22Rv1 (cell line): ENCODE data around the gene ACOT7.

ENCODE experiments used
- H3K27ac ChIP-seq: fragments of 450-650 bp; 2 replicates; pipeline ENCODE4 v1.5.1; 2017
- ZFX ChIP-seq: fragments of 450-650 bp; IDR thresholded peaks from 2 replicates; pipeline ENCODE4 v1.6.1; 2017; ENCODE audit warnings: antibody characterized with exemption, borderline replicate concordance
- TF ChIP-seq, protein P1 (sequence below): fragments of 450-650 bp; IDR thresholded peaks from 2 replicates; pipeline ENCODE4 v1.5.1; 2017; ENCODE audit warnings: mild to moderate bottlenecking

Gene ACOT7

DNA sequence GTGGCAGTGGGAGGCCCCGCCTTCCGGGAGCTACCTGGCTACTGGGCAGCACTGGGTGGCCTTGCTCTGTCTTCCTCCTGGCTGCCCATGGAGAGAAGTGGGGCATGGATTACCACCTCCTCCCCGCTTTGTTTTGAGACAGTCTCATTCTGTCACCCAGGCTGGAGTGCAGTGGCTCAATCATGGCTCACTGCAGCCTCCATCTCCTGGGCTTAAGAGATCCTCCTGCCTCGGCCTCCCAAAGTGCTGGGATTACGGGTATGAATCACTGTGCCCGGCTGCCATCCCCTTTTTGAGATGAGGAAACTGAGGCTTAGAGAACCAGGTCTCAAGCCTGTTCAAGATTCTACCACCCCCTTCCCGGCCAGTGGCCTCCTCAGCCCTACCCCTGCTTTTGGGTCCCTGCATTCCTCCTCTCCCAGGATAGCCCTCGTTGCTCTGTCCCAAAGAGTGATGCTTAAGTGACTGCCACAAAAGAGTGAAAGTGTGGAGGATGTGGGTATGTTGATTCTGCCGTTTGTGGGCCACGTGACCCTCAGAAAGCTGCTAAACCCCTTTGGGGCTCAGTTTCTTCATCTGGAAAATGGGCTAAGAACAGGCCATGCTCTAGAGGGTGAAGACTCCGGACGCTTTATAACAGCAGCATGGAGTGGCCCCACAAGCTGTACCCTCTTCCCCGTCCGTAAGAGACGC, 141.7 kb downstream of the ACOT7 start:
- TF ChIP-seq ZFX: no peak
- TF ChIP-seq, protein P1, sequence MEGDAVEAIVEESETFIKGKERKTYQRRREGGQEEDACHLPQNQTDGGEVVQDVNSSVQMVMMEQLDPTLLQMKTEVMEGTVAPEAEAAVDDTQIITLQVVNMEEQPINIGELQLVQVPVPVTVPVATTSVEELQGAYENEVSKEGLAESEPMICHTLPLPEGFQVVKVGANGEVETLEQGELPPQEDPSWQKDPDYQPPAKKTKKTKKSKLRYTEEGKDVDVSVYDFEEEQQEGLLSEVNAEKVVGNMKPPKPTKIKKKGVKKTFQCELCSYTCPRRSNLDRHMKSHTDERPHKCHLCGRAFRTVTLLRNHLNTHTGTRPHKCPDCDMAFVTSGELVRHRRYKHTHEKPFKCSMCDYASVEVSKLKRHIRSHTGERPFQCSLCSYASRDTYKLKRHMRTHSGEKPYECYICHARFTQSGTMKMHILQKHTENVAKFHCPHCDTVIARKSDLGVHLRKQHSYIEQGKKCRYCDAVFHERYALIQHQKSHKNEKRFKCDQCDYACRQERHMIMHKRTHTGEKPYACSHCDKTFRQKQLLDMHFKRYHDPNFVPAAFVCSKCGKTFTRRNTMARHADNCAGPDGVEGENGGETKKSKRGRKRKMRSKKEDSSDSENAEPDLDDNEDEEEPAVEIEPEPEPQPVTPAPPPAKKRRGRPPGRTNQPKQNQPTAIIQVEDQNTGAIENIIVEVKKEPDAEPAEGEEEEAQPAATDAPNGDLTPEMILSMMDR: no peak

DNA sequence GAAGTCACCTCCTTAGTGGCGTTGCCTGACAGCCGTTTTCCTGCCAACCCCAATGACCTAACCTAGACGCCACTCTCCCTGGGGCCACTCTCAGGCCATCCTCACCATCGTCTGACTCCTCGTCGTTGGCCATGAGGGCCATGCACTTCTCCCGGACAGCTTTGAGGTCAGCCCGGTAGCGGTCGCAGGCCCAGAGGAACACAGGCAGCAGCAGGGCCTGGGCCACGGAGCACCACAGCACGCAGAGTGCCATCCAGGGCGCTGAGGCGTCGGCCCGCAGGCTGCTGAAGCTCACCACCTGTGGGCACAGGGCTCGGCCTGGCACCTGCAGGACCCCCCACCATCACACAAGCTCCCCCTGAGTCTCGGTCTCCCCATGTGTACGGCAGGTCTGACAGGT, 142.3 kb downstream of the ACOT7 start:
- no peak for TF ChIP-seq ZFX
- TF ChIP-seq, protein P1: no peak
- H3K27ac ChIP-seq: no peak overlapping the region

More for the DNA sequence above, 141.7 kb downstream of the ACOT7 start:
- H3K27ac ChIP-seq: no peak overlapping the region

DNA sequence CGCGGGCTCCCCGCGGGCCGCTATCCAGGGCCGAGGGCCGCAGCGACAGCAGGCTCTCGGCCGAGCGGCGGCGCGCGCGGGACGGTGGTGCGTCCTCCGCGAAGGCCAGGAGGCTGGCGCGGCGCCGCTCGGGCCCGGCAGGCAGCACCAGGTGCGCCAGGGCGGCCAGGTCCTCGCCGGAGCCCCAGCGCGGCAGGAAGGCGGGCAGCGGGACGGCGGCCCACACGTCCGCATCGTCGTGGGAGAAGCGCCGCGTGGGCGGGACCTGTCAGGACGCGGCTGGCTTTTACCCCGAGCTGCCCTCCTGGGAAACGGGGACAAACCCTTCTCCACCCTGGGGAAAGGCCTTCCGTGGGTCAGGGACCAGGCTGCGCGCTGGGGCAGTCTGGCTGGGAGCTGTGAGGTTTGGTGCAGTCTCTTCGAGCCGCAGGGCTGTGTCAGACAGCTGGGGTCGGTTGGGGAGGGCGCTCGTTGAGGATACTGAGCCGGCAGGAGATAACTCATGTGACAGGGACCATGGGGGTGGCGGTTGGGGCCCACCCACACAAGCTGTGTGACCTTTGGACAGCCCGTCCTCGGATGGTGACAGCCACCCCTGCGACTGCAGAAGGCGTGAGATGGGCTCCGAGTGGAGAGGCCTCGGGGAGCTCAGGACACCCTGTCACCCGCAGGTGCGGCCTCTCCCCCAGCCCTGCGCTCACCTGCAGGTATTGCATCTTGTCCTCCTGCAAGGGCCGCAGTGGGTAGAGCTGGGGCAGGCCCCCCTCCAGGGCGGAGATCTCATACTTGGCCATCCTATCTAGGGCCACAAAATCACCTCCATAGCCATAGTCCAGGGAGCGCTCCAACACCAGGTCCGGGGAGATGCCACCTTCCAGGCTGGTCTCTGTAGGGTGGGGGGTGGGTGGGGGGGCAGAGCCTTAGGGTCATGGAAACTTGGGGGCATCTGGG, 143.6 kb downstream of the ACOT7 start:
- no peak for TF ChIP-seq ZFX
- TF ChIP-seq, protein P1: peak; percentile 24; the same call in 1 of the 2 replicates
- no peak overlapping the region for H3K27ac ChIP-seq

DNA sequence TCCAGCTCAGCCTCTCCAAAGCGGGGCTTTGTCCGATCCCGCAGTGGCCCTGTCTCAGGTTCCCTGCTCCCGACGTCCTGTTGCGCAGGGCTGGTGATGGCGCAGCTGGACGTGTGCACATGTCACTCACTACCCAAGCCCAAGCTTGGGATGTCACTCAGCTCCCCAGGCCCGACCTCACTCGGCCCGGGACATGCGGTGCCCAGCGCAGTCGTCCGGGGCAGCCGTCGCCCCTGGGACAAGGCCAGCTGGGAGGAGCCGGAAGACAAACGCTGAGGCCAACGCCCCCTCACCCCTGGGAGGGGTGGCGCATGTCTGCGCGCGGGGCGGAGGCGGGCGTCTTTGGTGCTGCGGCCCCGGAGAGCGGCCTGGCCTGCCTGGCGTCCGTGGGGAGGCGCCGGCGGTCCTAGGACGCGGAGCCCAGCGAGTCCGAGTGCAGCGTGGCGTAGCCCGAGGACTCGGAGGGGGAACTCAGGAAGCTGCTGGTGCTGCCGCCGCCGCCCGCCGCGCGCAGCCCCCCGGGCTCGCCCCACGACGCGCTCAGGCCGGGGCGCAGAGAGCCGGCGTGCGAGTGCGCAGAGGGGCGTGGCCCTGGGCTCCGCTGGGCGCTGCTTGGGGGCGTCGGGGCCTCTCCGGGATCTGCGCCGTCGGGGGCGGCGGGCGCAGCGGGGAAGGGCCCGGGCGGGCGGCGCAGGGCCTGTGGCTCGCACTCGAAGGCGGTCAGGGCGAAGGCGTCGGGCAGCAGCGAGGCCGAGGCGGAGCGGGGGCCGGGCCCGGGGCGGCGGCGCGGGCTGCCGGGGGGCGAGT, 144.4 kb downstream of the ACOT7 start:
- H3K27ac ChIP-seq: no peak overlapping the region
- TF ChIP-seq, protein P1: no peak; the same call in 1 of the 2 replicates
- TF ChIP-seq ZFX: no peak

DNA sequence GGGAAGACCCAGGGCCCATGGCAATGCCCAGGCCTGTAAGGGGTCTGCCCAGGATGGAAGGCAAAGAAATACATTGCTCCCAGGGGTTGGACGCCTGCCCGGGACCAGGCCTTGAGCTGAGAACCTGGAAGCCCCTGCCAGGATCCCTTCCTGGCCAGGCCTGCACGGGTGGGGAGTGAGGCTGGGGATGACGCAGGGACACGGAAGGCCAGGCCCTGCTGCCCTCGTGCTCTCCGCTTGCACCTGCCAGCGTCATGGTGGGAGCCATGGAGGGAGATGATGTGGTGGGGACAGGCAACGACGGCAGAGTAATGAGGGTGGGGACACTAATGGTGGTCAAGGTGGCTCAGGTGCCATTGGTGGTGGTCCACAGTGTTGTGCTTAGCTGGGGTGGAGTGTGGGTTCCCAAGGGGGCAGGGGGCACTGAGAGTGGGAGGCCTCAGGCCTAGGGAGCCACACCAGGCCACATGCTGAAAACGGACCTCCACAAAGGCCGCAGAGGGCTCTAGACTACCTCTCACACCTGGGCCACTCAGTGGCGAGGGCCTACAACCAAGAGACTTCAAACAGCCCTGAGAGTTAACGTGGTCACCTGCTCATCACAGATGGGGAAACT, 145.3 kb downstream of the ACOT7 start:
- TF ChIP-seq ZFX: no peak
- TF ChIP-seq, protein P1: no peak
- H3K27ac ChIP-seq: no peak overlapping the region

DNA sequence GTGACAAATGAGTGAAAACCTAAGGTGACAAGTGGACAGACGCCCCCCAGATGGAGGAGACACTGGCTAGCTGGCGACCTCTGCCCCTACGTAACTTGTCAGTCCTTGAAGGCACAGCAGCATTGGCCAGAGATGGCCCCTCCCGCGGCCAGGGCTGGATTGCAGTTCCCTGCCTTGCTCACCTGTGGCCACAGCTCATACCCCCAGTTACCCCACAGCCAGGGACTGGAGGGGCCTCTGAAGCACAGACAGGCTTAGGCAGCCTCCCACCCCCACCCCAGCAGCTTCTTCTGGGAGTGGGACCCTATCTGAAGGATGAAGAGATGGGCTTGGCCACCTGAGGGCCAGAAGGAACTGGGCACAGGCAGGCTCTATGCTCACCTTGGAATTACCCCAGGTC, 145.9 kb downstream of the ACOT7 start:
- TF ChIP-seq, protein P1: no peak
- no peak for TF ChIP-seq ZFX
- H3K27ac ChIP-seq: no peak overlapping the region
